Fibroblast of skin of abdomen (primary cell): Measurements from ENCODE around the gene SAPCD1. TPM values are rescaled to one million over a fixed set of nuclear protein-coding genes. Genes with fewer than 3 reads are reported as not detected.

Experiments used
- DNase-seq: peaks from one replicate; pipeline ENCODE4 v3.0.0-alpha.2; 2013
- polyA plus RNA-seq, 2 experiments: library from polyadenylated mRNA; unstranded; fragments of 120-200 nt; gene quantifications; one replicate each; pipeline ENCODE4 v1.2.1, GENCODE V29; 2013; ENCODE audit not compliant: insufficient read length in 2 of 2

Gene SAPCD1
- 3.6 TPM for polyA plus RNA-seq (2013, experiment 1 of 2; ENCODE audit: insufficient read length)
- polyA plus RNA-seq (2013, experiment 2 of 2; ENCODE audit: insufficient read length): 2.7 TPM

DNA sequence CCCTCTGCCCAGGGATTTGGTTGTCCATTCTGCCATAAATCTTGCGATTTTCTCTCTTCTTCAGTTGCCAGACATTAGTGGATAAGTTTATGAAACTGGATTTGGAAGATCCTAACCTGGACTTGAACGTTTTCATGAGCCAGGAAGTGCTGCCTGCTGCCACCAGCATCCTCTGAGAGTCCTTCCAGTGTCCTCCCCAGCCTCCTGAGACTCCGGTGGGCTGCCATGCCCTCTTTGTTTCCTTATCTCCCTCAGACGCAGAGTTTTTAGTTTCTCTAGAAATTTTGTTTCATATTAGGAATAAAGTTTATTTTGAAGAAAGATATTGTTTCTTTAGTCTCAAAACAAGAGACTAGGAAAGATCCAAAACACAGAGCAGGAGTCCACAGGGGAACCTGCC is at the start of gene SAPCD1:
TSS of gene SAPCD1 (plus strand) at position 301 of the 400 bp plus-strand sequence. CDS start 399 bp downstream, outside the sequence.
- DNase-seq: no peak

DNA sequence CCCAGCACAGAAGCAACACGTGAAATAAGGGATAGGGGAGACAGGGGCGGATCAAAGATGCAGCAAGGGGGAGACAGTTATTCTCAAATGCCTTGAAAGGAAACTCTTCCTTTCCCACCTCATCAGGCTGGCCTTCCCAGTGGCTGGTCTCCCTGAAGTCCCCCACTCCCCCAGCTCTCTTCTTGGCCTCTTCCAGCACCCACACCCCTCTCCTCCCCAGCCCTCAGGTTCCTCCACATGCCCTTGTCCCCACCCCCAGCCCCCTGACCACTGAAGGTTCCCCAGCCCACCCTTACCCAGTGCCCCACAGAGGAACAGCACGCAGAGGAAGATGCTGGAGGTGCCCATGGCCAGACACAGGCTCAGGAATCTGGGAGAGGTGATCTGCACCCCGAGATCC is 49.0 kb upstream of the SAPCD1 start:
- DNase-seq: no peak

DNA sequence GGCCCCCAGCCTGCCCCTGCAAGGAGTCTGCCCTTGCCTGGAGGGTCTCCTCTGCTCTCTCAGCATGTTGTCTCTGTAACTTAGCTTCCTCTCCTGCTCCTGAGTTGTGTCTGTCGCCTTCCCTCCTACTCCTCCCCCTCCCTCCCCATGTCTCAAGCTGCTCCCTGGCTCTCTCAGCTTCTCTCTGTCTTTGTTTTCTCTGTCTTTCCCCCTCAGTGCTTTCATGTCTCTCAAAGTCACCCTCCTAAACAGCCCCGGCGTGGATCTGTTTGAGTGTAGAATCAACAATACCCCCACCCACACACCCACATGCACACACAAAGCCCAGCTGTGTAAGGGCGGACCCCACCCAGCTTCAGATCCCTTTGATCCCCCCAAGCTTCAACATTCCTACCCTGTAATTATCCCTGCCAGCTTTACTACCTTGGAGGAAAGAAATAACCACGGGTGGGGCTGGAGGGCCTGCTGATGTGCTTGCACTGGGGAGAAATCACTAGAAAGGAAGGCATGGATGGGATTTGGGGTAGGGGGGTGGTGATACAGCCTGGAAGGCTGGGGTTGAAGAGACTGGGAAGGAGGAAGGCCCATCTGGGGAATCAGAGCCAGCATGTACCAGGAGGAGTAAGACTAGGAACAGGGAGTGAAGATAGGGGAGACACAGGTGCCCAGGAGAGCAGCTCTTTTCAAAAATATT is 48.3 kb upstream of the SAPCD1 start:
- DNase-seq: no peak

DNA sequence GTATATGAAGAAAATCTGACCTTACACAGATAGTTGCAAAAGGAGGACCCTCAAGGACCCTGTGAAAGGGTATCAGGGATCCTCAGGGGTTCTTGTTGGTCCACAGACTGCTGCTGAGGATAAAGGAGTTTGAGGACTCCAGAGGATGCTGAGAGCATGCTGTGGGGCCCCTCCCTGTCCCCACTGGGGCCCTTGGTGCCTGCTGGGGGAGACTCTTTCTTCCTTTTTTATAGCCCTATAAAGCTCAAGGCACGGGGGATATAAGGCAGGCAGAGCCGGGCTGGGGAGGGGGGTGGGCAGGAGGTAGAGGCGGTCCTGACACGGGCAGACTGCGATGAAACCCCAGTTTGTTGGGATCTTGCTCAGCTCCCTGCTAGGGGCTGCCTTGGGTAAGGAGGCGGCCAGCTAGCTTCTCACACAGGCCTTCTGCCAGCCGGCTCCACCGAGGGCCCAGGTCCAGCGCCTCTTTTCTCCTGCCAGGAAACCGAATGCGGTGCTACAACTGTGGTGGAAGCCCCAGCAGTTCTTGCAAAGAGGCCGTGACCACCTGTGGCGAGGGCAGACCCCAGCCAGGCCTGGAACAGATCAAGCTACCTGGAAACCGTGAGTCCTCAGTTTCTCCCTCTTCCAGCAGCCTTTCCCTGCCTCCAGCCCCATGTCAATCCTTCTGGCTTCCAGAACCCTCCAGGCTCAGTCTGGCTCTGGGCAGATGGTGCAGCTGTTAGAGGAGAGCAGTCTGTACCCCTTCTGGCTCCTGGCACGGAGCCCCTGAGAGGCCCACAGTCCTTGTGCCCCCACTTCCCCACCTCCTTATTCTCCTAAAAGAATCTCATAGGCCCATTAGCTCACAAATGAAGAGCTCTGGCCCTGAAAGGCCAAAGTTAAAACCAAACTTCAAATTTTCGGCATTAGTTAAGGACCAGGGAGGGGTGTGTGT is 47.2 kb upstream of the SAPCD1 start, which contains the start of gene LY6G6D:
TSS of gene LY6G6D (plus strand) at position 327 of the 937 bp plus-strand sequence. CDS start at position 335, 8 bp downstream.
- DNase-seq: no peak

GRCh38 chr6:31717499-31718222 is 44.8 kb upstream of the SAPCD1 start:
- DNase-seq: no peak

GRCh38 chr6:31718265-31718664 is 44.2 kb upstream of the SAPCD1 start:
- no peak for DNase-seq

DNA sequence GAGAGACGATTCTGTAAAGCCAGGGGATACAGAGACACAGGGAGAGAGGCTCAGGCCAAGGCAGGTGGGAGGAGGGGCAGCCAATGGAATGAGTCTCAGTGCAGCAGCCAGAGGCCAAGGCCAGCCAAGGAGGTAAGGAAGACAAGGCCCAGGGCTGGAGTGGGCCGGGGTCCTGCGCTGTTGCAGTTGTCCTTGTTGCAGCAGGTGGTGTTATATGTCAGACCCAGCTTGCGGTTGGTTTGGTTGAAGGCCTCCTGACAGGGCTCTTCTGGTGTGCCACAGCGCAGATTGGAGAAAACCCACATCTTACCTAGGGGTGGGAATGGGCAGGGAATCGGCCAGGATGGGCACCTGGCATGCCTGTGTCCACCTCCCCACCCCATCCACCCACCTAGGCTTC is 43.5 kb upstream of the SAPCD1 start:
- no peak for DNase-seq

GRCh38 chr6:31720196-31720770 is 42.2 kb upstream of the SAPCD1 start:
- no peak for DNase-seq

- no peak for DNase-seq
Observed at GRCh38 chr6:31721351-31722020, 41.0 kb upstream of the SAPCD1 start, which contains the start of gene LY6G6C. LY6G6C (minus strand) TSS chr6:31721746; CDS start chr6:31721679, 67 bp downstream.

GRCh38 chr6:31722173-31722572 is 40.3 kb upstream of the SAPCD1 start:
- DNase-seq: no peak

- no peak for DNase-seq
Observed at GRCh38 chr6:31723245-31723979, 39.0 kb upstream of the SAPCD1 start, which contains the start of gene MPIG6B. MPIG6B (plus strand) TSS chr6:31723373; CDS start chr6:31723384, 11 bp downstream.

- no peak for DNase-seq
Observed at GRCh38 chr6:31723980-31724691, 38.3 kb upstream of the SAPCD1 start.

DNA sequence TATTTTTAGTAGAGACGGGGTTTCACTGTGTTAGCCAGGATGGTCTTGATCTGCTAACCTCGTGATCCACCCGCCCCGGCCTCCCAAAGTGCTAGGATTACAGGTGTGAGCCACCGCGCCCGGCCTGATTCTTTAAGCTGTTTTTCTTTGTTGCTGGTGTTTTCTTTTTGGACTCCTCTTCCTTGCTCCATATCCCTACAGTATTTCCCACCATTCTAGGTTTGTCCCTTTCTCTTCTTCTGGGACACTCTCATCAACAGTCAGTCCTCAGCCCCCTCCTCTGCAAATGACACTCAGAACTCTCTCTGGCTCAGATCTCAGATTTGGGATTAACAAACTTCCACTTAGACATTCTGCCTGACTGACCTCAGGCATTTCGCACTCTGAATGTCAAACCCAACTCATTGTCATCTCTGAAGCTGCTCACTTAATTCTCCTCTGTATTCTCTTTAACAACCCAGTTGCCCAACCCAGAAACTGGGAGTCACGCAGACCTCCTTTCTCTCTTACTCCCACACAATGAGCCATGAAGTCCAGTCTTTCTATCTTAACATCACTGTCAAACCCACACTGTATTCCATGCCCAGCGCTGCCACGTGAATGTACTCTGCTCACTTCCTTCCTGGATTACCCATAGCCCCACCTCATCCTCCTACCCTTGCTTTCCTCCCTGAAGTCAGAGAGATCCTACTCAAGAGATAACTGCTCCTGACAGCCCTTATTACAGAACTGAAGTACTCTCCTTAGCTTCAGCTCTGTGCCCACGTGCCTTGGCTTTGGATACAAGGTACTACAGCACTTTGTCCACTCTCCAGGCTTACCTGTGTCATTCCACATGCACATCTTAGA is 36.7 kb upstream of the SAPCD1 start:
- DNase-seq: no peak

DNA sequence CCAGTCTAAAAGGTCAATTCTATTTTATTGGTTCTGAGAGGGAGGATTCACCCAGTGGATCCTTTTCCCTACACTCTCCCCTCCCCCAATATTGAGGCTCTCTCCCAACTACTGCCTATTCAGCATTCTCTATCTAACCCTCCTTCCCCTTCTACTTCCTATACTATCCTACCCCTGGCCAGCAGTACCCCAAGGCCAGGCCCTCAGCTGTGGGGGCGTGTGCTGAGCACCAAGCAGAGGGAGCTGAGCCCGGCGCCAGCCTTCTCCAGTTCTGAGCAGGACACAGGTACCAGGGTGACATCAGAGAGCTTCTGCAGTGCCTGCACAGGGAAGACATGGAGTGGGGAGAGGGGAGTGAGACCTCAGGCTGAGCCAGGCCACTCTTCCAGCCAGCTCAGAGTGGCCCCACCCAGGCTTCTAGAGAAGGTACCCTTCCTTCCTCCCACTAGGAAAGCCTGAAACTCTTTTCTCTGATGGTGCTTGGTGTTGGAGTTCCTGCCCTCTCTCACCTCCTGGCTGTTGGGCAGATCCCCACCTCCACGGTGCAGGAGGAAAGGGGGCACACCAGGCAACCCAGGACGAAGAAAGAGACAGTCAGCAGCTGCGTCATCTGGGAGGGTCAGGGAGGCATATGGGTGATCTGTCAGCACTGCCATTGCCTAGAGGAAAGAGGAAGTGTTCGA is 35.3 kb upstream of the SAPCD1 start:
- DNase-seq: no peak

DNA sequence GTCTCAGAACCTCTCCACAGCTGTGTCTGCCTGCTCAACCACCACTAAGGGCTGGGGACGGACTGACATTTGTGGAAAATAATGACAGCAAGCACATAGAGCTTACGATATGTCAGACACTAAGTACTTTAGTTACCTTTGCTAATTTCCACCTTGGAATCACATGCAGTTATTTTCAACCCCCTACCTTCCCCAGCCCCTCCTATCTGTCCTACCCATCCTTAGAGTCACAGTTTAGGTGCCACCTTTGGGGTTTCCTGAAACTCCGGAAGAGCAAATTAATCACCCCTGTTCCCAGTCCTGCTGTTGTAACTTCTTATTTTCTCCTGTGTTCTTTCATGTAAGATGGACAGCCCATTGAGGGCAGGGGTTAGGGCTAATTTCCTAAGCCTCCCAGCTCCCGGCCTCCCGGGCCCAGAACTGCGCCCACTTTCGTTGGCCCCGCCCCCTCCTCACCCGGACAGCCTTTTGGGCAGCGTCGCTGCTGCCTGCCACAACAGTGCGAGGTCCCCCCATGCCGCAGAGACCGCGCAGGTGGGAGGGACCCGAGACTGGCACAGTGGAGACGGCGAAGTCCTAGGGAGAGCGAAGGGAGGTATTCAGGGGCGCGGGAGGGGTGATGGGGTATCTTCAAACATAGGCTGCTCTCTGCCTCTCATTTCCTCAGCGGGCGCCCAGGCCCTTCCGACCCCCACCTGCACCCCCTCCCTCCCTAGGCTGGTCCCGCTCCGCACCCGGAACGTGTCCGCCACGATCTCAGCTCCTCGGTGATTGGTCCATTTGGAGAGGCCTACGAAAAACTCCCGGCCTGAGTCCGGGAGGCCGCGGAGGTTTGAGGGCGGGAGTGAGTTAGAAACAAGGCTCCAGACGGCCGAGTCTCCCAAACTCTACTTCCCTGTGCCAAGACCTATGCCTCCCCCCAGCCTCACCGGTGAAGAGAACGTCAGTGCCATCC is 34.5 kb upstream of the SAPCD1 start:
- no peak for DNase-seq

- no peak for DNase-seq
Observed at GRCh38 chr6:31728767-31729514, 33.5 kb upstream of the SAPCD1 start, which contains the start of gene DDAH2. DDAH2 (minus strand) TSS chr6:31729299; CDS start chr6:31729161, 138 bp downstream.
